GM12891 (cell line): ENCODE results near the gene HMCN2.

ENCODE experiments used
- PAX5 ChIP-seq: IDR thresholded peaks from 2 replicates; pipeline ENCODE4 v1.6.1; 2011; ENCODE audit warnings: low read length, moderate library complexity, mild to moderate bottlenecking; ENCODE audit not compliant: insufficient read depth, severe bottlenecking
- POLR2A ChIP-seq: IDR thresholded peaks from 2 replicates; pipeline ENCODE4 v1.6.1; 2011; ENCODE audit warnings: low read depth, low read length, control low read depth
- POLR2AphosphoS5 ChIP-seq: IDR thresholded peaks from 2 replicates; pipeline ENCODE4 v1.6.1; 2011; ENCODE audit warnings: low read depth, low read length, control low read depth
- POU2F2 ChIP-seq: IDR thresholded peaks from 2 replicates; pipeline ENCODE4 v1.6.1; 2011; ENCODE audit warnings: low read depth, mild to moderate bottlenecking, control low read depth, low read length, moderate library complexity
- SPI1 ChIP-seq: IDR thresholded peaks from 2 replicates; pipeline ENCODE4 v1.6.1; 2011; ENCODE audit warnings: low read depth, low read length, control low read depth
- TAF1 ChIP-seq: IDR thresholded peaks from 2 replicates; pipeline ENCODE4 v1.6.1; 2011; ENCODE audit warnings: low read depth, low read length, control low read depth

GRCh38 chr9:130262771-130263170, 2.8 kb upstream of the HMCN2 start:
- no peak for TF ChIP-seq SPI1
- TF ChIP-seq POLR2A, result no peak
- TF ChIP-seq POLR2AphosphoS5, result no peak
- no peak for TF ChIP-seq TAF1
- no peak for TF ChIP-seq PAX5
- no peak for TF ChIP-seq POU2F2
